Keratinocyte (primary cell): Measurements from ENCODE around the gene PDZD2. TPM values are rescaled to one million over a fixed set of nuclear protein-coding genes. Genes with fewer than 3 reads are reported as not detected.

Experiments used
- DNase-seq: peaks from one replicate; pipeline ENCODE4 v3.0.0-alpha.2; 2011; ENCODE audit warnings: low read depth, missing footprints, low spot score
- FAIRE-seq: peaks from 2 replicates; lab custom pipeline; 2011; peaks lifted over from hg19 to GRCh38; lab: Jason Lieb, UNC
- H2AFZ ChIP-seq: 2 replicates; pipeline ENCODE4 v1.6.0; 2012; ENCODE audit warnings: low read length, control low read depth, inconsistent platforms; ENCODE audit not compliant: control insufficient read depth
- H3K27ac ChIP-seq: 2 replicates; pipeline ENCODE4 v1.5.1; 2011; ENCODE audit warnings: low read length; ENCODE audit not compliant: control insufficient read depth, insufficient read depth
- H3K27me3 ChIP-seq: 3 replicates; pipeline ENCODE4 v1.6.0; 2011; ENCODE audit warnings: low read length; ENCODE audit not compliant: control insufficient read depth, insufficient read depth; ENCODE audit errors: extremely low read depth
- H3K36me3 ChIP-seq, 2 experiments: 2 replicates in 1 of 2; 3 replicates in 1 of 2; pipeline ENCODE4 v1.5.1; 2011; ENCODE audit warnings: low read length in 2 of 2, mild to moderate bottlenecking in 1 of 2; ENCODE audit not compliant: control insufficient read depth in 2 of 2, insufficient read depth in 2 of 2; ENCODE audit errors: extremely low read depth in 1 of 2
- H3K4me1 ChIP-seq: 3 replicates; pipeline ENCODE4 v1.5.1; 2011; ENCODE audit warnings: low read length; ENCODE audit not compliant: control insufficient read depth, insufficient read depth; ENCODE audit errors: extremely low read depth
- H3K4me2 ChIP-seq: 3 replicates; pipeline ENCODE4 v1.6.0; 2011; ENCODE audit warnings: low read depth, low read length; ENCODE audit not compliant: control insufficient read depth, insufficient read depth; ENCODE audit errors: extremely low read depth
- H3K4me3 ChIP-seq, 3 experiments: fragments of 200-600 bp in 1 of 3; sonication (generic) in 1 of 3; 2 replicates in 2 of 3; 3 replicates in 1 of 3; pipeline ENCODE4 v1.5.1; 2011 to 2016; ENCODE audit warnings: low read length in 3 of 3, mild to moderate bottlenecking in 3 of 3, control low read depth in 2 of 3, inconsistent platforms in 1 of 3, low read depth in 1 of 3, mixed read lengths in 1 of 3, mixed run types in 1 of 3, moderate library complexity in 1 of 3; ENCODE audit not compliant: control insufficient read depth in 2 of 3, insufficient read depth in 2 of 3; ENCODE audit errors: extremely low read depth in 1 of 3
- H3K79me2 ChIP-seq: 2 replicates; pipeline ENCODE4 v1.6.0; 2012; ENCODE audit warnings: low read length; ENCODE audit not compliant: control insufficient read depth, insufficient read depth
- H3K9ac ChIP-seq: 3 replicates; pipeline ENCODE4 v1.6.0; 2011; ENCODE audit warnings: low read length; ENCODE audit not compliant: control insufficient read depth, insufficient read depth; ENCODE audit errors: extremely low read depth
- H3K9me1 ChIP-seq: 3 replicates; pipeline ENCODE4 v1.6.0; 2011; ENCODE audit warnings: low read length; ENCODE audit not compliant: control insufficient read depth, insufficient read depth; ENCODE audit errors: extremely low read depth
- H3K9me3 ChIP-seq: 2 replicates; pipeline ENCODE4 v1.5.1; 2012; ENCODE audit warnings: low read depth, low read length; ENCODE audit not compliant: control insufficient read depth
- H4K20me1 ChIP-seq: 3 replicates; pipeline ENCODE4 v1.6.0; 2011; ENCODE audit warnings: low read length; ENCODE audit not compliant: control insufficient read depth, insufficient read depth; ENCODE audit errors: extremely low read depth
- CTCF ChIP-seq, 3 experiments: IDR thresholded peaks in 1 of 3; conservative IDR thresholded peaks in 1 of 3; optimal IDR thresholded peaks in 1 of 3; 2 replicates in 2 of 3; 3 replicates in 1 of 3; pipeline versions ENCODE3 to v1.5.1; 2011; ENCODE audit warnings: low read length in 3 of 3, mild to moderate bottlenecking in 3 of 3, moderate library complexity in 2 of 3, control low read depth in 1 of 3, inconsistent platforms in 1 of 3; ENCODE audit not compliant: insufficient read depth in 2 of 3; ENCODE audit errors: extremely low read depth in 1 of 3
- EZH2 ChIP-seq: IDR thresholded peaks from one replicate; pipeline ENCODE4 v1.6.1; 2012; ENCODE audit warnings: inconsistent platforms, mild to moderate bottlenecking, low read length, moderate library complexity
- dilution Hi-C: fragments of 300-500 bp; cut with MboI; formaldehyde crosslinking; loops from one replicate; pipeline ENCODE4 v1.7.0; 2020; ENCODE audit warnings: low sequenced_read_pairs; ENCODE audit not compliant: extremely low pct_ligation_motif_present
- polyA plus RNA-seq, 5 experiments: library from polyadenylated mRNA; depleted of rRNA in 3 of 5; stranded (reverse) in 3 of 5; stranded (forward) in 1 of 5; unstranded in 1 of 5; fragments of >200 nt; gene quantifications; 1 replicate in 1 of 5; 2 replicates in 3 of 5; 3 replicates in 1 of 5; pipeline versions ENCODE4 v1.2.1 to v1.2.3, GENCODE V29; 2011 to 2012; ENCODE audit warnings: missing spikeins in 2 of 5, low read depth in 1 of 5, low replicate concordance in 1 of 5

Gene PDZD2
- polyA plus RNA-seq, 1 donor (not counting 4 experiments of a cell fraction or from before 2014, with no cell fraction given), result 7.3 TPM

- FAIRE-seq, result no peak
- H3K79me2 ChIP-seq, result no peaks in the 10 kb centered on the region
- dilution Hi-C loops, result no loop called here
These were observed 458.1 kb downstream of the PDZD2 start for GRCh38 chr5:32096891-32097595.

GRCh38 chr5:32098291-32098690 is 459.4 kb downstream of the PDZD2 start:
- Histone ChIP-seq H3K27ac (no peak overlapping the region), H2AFZ (no peak overlapping the region), H3K4me3 (no peak overlapping the region), H3K4me1 (no peaks in the 10 kb centered on the region), H3K4me2 (no peak overlapping the region), H3K36me3 (peaks cover 13 to 20% of the 10 kb centered on the region in 2 experiments), H3K9me3 (no peaks in the 10 kb centered on the region), H4K20me1 (no peaks in the 10 kb centered on the region), H3K79me2 (no peaks in the 10 kb centered on the region), H3K9me1 (no peaks in the 10 kb centered on the region), H3K9ac (no peak overlapping the region), H3K27me3 (no peaks in the 10 kb centered on the region)
- DNase-seq (no peak), FAIRE-seq (no peak)
- TF ChIP-seq CTCF (optimal IDR thresholded peaks at IDR 0.05 in 1 of 3, IDR thresholded peaks at IDR 0.05 in 1 of 3, conservative IDR thresholded peaks at IDR 0.05 in 1 of 3; ENCODE audit: extremely low read depth in 1 of 3, insufficient read depth in 2 of 3, low read length in 3 of 3) (no peak), EZH2 (no peak)
- dilution Hi-C loops, result no loop called here

More at GRCh38 chr5:32096891-32097595, 458.1 kb downstream of the PDZD2 start:
- H3K27ac ChIP-seq, result no peak overlapping the region
- H3K9me1 ChIP-seq, result no peaks in the 10 kb centered on the region
- no peak overlapping the region for H3K9ac ChIP-seq
- H2AFZ ChIP-seq, result no peak overlapping the region
- DNase-seq, result no peak
- H3K36me3 ChIP-seq, result peaks cover 12 to 19% of the 10 kb centered on the region in 2 experiments
- no peaks in the 10 kb centered on the region for H3K4me1 ChIP-seq
- no peaks in the 10 kb centered on the region for H3K27me3 ChIP-seq
- H3K4me2 ChIP-seq, result no peak overlapping the region
- no peak overlapping the region for H3K4me3 ChIP-seq
- H4K20me1 ChIP-seq, result no peaks in the 10 kb centered on the region
- TF ChIP-seq CTCF (optimal IDR thresholded peaks at IDR 0.05 in 1 of 3, IDR thresholded peaks at IDR 0.05 in 1 of 3, conservative IDR thresholded peaks at IDR 0.05 in 1 of 3; ENCODE audit: extremely low read depth in 1 of 3, insufficient read depth in 2 of 3, low read length in 3 of 3) (no peak), EZH2 (no peak)
- no peaks in the 10 kb centered on the region for H3K9me3 ChIP-seq
